HL-60/S4 treated with retinoic acid at 250 ng/mL for 4 days and 3 days (cell line): ENCODE measurements around the gene ANKRD13A.
"Not testable (repeated sequence)": the region's sequence is repeated elsewhere in the genome, so short reads cannot be mapped to it uniquely, and the experiment has no call there.

Experiments used
- in situ Hi-C: fragments of 300-500 bp; cut with MboI; formaldehyde crosslinking; loops from 2 replicates; pipeline ENCODE4 v1.7.0; 2022; ENCODE audit warnings: low sequenced_read_pairs

ANKRD13A gene

DNA sequence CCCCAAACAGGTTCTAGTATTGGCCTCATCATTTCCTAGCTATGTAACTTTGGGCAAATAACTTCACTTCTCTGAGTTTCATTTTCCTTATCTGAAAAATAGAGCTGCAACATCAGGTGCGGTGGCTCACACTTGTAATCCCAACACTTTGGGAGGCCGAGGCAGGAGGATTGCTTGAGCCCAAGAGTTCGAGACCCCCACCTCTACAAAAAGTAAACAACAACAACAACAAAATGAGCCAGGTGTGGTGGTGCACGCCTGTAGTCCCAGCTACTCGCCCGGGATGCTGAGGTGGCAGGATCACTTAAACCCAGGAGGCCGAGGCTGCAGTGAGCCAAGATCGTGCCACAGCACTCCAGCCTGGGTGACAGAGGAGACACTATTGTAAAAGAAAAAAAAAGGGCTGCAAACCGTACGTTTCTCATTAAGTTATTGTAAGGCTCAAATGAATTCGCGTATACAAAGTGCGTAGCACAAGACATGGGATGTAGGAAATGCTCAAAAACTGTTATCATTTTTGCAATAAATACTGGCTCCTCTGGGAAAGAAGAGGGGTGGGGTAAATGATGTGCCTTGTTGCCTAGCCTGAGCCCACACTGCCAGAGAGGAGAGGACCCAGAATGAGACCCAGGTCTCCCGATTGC, 48.2 kb downstream of the ANKRD13A start:
- in situ Hi-C loops, result no loop called here

DNA sequence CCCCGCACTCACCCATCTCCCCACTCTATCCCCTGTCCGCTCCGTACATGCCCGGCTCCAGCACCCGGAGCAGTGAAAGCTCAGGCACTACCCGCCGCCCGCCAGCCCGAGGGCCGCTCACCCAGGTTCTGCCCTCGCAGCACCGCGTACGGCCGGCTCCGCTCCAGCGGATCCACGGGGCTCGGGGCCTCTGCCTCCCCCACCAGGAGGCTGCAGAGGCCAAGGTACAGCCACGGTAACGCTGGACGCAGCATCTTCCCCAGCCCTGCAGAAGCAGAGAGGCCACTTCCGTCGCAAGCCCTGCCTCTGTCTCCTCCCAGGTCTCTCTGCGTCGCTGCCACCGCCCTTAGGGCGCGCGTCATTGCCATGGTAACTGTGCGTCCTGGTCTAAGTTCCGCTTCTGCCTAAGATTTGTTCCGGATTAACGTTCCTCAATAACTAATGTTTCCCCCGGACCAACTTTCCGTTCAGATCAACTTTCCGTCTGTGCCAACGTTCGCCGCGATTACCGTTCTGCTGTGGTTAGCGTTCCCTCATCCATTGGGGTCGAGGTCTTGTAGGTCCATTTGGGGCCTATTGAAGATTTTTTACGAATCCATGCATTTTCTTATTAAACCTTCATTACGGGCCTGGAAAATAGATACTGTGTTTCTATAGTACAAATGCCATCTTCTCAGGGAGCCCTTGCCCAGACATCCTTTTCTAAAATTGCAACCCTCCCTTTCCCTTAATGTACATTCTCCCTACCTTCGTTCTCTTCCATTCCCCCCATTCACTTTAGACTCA, 49.2 kb downstream of the ANKRD13A start, which contains the start of gene C12orf76:
C12orf76 (minus strand) TSS at position 281 of the 786 bp plus-strand sequence; CDS start at position 254, 27 bp downstream.
- in situ Hi-C loops, result no loop called here

DNA sequence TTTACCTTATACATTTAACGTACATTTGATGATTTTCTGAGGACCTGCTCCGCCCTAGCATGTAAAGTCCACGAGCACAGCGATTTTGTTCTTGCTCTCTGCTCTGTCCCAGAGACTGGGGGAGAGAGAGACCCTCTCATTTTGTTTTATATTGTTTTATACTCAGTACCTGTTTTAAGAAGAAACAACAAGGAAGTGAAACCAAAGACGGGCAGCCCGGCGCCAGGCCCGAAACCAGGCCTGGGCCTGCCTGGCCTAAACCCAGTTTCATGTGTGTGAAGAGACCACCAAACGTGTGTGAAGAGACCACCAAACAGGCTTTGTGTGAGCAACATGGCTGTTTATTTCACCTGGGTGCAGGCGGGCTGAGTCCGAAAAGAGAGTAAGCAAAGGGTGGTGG, 49.8 kb downstream of the ANKRD13A start:
- in situ Hi-C loops, result not testable (repeated sequence)

DNA sequence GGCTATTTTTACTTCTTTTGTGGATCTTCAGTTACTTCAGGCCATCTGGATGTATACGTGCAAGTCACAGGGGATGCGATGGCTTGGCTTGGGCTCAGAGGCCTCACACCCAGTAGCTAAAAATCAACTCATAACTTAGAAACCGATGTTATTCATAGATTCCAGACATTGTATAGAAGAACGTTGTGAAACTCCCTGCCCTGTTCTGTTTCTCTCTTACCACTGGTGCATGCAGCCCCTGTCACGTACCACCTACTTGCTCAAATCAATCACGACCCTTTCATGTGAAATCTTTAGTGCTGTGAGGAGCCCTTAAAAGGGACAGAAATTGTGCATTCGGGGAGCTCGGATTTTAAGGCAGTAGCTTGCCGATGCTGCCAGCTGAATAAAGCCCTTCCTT, 50.4 kb downstream of the ANKRD13A start:
- in situ Hi-C loops, result not testable (repeated sequence)

DNA sequence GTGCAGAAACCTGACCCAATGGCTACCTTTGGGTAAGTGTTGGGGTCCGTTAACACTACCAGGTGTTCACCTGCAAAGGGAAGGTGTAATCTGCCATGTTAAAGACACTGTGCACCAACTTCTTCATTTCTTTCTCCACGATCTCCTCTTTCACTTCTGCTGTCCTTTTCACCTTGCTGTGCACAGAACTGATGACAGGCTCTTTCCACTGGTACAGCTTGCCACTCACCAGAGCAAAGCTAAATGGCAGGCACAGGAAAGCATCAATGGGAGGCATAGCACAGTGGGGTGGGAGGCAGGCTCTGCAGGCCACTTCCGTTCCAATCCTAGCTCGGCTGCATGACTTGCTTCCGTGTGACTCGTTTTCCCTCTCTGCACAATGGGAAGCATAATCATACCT, 51.7 kb downstream of the ANKRD13A start:
- in situ Hi-C loops, result no loop called here

DNA sequence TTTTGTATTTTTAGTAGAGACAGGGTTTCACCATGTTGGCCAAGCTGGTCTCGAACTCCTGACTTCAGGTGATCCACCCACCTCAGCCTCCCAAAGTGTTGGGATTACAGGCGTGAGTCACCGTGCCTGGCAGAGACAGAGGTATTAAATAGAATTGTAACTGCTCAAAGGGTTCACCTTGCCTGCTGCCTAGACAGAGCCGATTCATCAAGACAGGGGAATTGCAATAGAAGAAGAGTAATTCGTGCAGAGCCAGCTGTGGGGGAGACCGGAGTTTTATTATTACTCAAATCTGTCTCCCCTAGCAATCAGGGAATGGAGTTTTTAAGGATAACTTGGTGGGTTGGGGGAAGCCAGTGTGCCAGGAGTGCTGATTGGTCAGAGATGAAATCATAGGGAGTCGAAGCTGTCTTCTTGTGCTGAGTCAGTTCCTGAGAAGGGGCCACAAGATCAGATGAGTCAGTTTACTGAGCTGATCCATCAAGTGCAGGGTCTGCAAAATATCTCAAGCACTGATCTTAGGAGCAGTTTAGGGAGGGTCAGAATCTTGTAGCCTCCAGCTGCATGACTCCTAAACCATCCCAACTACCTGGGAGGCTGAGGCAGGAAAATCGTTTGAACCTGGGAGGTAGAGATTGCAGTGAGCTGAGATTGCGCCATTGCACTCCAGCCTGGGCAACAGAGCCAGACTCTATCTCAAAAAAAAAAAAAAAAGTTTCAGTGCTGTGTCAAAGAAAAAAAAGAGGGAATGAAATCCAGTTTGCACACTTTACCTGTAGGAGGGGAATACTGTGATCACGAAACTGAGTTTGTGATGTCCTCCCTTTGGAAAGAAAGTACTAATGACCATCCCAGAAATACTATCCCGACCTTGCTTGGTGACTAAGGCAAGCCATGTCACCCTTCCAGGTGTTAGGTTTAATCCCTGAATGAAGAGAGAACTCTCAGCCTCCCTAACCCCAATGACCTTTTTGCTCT, 56.4 kb downstream of the ANKRD13A start:
- in situ Hi-C loops, result not testable (repeated sequence)

DNA sequence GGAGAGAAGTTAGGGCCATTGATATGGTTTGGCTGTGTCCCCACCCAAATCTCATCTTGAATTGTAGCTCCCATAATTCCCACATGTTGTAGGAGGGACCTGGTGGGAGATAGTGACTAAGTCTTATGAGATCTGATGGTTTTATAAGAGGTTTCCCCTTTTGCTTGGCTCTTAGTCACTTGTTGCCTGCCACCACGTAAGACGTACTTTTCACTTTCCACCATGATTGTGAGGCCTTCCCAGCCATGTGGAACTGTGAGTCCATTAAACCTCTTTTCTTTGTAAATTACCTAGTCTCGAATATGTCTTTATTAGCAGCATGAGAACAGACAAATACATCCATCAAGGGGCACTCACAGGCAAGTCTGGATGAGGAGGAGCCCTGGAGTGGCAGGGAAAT, 57.4 kb downstream of the ANKRD13A start:
- in situ Hi-C loops, result not testable (repeated sequence)

DNA sequence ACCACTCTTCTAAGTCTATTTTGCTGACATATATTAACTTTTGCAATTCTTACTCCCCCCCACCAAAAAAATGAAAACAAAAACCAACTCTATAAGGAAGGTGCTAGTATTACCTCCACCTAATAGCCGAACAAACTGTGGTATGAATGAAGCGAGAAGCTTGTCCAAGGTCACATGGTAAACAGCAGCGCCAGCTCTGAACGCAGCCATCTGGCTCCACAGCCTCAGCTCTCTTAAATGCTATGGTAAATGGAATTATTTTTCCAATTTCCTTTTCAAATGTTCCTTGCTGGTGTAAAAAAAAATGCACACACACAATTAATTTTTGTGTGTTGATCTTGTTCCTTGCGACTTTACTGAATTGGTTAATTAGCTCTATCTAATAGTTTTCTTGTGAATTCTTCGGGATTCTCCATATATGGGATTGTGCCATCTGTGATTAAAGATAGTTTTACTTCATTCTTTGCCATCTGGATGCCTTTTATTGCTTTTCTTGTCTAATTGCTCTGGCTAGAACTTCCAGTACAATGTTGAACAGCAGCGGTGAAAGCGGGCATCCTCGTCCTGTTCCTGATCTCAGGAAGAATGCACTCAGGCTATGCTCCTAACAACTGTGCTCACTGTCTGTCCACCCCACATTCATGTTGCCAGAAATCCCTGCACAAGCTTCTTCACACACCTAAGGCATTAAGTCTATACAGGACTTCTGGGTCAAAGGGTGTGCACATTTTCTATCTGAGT, 59.8 kb downstream of the ANKRD13A start:
- in situ Hi-C loops, result no loop called here

DNA sequence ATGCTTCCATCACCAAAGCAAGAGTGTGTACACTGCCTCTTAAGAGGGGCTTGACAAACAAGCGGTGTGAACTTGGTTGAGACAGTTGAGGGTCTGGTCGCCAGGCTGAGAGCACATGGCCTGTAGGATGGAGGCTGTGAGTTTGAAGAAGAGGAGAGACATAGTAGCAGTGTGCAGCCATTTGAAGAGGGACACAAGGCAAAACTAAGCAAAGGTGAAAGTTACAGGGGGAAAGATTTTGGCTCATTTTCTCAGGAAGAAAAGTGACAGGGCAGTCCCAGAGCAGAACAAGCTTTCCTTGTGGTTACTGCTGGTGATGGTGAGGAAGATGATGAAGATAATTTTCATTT, 60.4 kb downstream of the ANKRD13A start:
- in situ Hi-C loops, result no loop called here

DNA sequence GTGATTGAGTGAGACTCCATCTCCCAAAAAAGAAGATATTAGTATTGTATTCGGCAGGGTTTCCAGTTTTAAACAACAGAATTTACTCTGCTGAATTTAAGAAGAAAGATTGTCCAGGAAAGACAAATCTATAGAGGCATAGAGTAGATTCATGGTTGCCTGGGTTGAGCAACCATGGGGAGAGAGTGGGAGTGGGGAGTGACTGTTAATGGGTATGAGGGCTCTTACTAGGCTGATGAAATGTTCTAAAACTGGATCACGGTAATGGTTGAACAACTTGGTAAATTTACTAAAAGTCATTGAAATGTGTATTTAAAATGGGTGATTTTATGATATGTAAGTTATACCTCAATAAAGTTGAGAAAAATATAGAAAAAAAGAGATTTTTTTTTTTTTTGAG, 63.0 kb downstream of the ANKRD13A start:
- in situ Hi-C loops, result no loop called here

DNA sequence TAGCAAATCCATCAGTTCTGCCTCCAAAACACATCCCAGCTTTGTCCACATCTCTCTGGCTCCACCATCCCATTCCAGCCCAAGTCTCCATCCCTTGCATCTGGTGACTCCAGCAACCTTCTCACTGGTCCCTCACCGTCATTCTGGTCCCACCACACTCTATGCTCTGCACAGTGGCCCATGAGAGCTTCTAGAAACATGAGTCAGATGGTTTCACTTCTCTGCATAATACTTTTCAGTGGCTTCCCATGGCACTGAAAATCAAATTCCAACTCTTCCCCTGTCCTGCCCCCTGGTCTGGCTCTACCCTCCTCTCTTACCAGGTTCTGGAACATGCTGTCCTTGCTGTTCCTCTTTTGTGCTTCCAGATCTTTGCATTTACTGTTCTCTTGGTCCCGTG, 66.3 kb downstream of the ANKRD13A start:
- in situ Hi-C loops, result no loop called here

DNA sequence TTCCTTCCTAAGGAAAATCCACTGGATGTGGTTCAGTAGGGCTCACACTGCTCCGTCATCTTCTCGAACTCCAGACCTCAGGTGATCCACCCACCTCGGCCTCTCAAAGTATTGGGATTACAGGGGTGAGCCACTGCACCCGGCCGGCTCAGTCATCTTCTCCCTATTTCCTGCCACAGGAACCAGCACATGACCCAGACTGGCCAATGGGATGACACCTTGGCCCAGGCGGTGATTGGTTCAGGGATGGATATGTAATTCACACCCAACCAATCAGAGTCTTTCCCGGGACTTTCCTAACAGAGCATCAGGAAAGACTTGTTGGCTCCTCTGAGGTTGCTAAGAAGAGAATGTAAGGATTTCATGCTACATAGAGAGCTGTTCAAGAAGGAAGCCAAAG, 68.3 kb downstream of the ANKRD13A start:
- in situ Hi-C loops, result no loop called here

DNA sequence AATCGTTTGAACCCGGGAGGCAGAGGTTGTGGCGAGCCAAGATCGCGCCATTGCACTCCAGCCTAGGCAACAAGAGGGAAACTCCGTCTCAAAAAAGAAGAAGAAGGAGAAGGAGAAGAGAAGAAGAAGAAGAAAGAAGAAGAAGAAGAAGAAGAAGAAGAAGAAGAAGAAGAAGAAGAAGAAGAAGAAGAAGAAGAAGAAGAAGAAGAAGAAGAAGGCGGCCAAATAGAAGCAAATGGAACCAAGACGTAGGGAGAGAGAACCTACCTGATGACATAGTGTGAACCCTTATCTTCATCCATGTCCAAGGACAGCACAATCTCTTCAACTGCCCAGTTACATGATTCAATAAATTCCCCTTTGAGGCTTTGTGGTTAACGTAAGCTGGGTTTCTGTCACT, 68.9 kb downstream of the ANKRD13A start:
- in situ Hi-C loops, result not testable (repeated sequence)

DNA sequence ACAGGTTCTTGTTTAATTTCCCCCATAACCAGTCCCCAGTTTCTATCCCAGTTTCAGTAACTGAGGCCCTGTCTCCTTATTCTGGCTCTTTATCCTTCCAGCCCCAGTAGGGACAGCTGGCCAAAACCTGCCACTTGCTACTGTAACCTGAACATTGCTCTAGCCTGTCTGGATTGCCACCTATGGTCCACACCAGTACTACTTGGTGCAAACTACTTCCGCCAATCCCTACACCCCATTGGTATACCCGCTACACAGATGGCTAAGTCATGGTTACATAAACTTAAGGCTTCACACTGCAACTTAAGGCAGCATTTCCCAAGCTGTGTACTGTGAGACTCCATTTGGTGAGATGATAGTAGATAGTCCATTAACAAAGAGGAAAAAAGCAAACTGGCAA, 69.4 kb downstream of the ANKRD13A start:
- in situ Hi-C loops, result no loop called here

DNA sequence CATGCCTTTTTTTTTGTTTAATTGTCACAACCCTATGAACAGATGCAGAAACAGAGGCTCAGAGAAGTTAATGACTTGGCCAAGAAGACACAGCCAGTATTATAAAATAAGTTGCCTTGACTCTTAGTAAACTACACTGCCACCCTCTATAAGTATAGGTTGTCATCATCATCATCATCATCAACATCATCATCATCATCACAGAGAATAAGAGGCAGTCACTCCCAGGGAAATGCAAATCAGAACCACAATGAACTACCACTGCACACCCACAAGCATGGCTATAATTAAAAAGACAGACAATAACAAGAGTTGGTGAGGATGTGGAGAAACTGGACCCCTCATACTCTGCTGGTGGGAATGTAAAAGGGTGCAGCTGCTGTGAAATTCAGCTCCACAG, 72.3 kb downstream of the ANKRD13A start:
- in situ Hi-C loops, result no loop called here

DNA sequence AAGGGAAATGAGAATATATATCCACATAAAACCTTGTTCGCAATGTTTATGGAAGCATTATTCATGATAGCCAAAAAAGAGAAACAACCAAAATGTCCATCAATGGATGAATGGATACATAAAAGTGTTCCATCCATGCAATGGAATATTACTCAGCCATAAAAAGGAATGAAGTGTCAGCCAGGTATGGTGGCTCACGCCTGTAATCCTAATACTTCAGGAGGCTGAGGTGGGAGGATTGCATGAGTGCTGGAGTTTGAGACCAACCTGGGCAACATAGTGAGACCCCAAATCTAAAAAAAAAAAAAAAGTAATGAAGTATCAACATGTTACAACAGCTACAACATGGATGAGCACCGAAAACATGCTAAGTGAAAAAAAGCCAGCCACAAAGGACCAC, 72.7 kb downstream of the ANKRD13A start:
- in situ Hi-C loops, result no loop called here

DNA sequence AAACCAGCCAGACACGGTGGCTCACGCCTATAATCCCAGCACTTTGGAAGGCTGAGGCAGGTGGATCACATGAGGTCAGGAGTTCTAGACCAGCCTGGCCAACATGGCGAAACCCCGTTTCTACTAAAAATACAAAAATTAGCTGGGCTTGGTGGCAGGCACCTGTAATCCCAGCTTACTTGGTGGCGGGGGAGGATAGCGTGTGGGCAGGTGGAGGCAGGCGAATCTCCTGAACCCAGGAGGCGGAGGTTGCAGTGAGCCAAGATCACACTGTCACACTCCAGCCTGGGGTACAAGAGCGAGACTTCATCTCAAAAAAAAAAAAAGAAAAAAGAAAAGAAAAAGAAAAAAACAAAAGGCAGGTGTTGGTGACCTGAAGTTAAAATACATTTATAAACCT, 73.4 kb downstream of the ANKRD13A start:
- in situ Hi-C loops, result not testable (repeated sequence)

DNA sequence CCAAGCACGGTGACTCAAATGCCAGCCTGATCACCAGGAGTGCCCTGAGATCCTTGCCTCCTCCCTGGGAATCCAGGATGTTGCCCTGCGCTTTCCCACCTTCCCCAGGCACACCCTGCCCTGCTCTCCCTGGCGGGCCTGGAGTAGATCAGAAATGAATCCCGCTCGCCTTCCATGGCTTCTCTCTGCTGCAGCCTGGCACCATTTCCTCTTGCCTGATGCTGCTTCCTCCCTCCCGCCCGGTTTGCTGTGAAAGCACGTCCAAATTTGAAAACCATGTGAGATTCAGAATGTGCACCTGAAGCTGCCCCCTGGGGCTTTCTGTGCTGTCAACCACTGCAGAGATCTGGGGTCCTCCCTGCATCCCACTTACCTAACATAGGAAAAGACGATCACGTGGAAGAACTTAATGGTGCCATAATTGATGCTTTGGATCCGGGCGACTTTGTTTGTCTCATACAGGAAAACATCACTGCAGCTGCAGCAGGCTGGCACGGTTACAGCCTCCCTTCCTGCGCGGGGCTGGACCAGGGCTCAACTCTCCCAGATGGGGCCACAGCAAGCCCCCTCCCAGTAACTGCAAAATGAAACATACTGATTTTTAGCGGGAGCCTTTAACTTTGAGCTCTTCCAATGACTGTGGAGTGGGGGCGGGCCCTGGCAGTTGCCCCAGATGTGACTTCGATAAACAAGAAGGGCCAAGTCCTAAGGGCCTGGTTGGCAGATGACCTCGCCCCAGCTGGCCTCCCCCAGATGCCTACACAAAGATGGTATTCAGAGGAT, 74.0 kb downstream of the ANKRD13A start:
- in situ Hi-C loops, result no loop called here

DNA sequence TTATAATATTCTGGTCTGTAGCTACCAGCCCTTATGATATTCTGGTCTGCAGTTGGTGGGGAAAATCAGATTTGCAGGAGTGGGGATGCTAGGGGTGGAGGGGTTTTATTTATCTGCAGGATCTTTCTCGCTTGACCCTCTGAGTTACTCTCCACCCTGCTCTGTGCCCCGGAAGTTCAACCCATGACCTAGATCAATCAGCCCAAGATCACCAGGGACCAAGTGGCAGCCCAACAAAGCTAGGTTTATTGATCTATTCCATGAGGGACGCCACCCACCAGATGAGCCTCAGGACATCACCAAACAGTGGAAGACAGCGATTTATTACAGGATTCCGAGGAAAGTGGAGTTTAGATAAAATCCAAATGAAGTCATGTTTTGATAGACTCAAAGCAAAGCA, 74.9 kb downstream of the ANKRD13A start:
- in situ Hi-C loops, result no loop called here

DNA sequence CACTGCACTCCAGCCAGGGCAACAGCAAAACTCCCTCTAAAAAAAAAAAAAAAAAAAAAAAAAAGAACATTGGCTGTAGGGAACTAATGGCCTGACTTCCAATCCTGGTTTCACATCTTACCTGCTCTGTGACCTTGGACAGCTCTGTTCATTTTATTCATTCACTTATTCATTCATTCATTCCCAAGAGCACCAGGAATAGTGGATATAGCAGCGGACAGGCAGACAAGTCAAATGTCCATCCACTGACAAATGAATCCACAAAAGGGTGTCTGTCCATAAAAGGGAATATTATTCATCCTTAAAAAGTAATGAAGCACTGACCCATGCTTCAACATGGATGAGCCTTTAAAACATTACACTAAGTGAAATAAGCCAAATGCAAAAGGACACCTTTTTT, 76.7 kb downstream of the ANKRD13A start:
- in situ Hi-C loops, result no loop called here
